Gastrocnemius medialis (tissue), 4 donors: ENCODE results near the gene ZNF674.

Experiments
- POLR2A ChIP-seq, 2 donors: fragments of 450-650 bp; IDR thresholded peaks; one replicate each; pipeline ENCODE4 v1.6.1; 2017; ENCODE audit warnings: antibody characterized with exemption in 2 of 2, mild to moderate bottlenecking in 2 of 2, moderate library complexity in 2 of 2
- TF ChIP-seq, protein P1 (sequence below), 5 experiments: fragments of 450-650 bp in 3 of 5; fragments of 200-600 bp in 2 of 5; sonication (generic) in 2 of 5; IDR thresholded peaks in 4 of 5; conservative IDR thresholded peaks in 1 of 5; 1 replicate in 4 of 5; 2 replicates in 1 of 5; pipeline ENCODE4 v1.5.1; 2016 to 2019; ENCODE audit warnings: antibody characterized with exemption in 5 of 5, mild to moderate bottlenecking in 3 of 5, moderate library complexity in 3 of 5

DNA sequence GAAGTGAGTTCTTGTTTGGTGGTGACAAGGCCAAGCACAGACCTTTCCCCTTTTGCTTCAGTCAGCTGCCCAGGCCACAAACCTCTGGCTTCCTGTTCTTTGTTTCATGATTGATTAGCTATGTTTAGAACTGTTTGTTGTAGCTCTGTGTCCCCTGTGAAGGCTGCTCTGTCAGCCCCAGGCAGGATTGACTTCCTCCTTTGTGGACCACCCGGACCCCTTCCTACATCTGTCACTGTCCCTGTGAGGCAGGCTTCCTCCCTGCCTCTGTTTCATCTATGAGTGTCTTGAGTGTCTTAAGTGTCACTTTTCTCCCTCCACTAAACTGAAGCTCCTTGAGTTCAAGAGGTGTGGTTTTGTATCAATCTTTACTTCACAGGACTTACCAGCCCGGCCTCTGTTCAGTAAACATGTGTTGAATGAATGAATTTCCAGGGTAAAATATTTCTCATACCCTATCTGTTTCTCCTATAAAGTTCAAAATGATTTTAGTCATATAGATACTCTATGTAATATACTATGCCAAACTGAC is 83.5 kb downstream of the ZNF674 start:
- TF ChIP-seq, protein P1, sequence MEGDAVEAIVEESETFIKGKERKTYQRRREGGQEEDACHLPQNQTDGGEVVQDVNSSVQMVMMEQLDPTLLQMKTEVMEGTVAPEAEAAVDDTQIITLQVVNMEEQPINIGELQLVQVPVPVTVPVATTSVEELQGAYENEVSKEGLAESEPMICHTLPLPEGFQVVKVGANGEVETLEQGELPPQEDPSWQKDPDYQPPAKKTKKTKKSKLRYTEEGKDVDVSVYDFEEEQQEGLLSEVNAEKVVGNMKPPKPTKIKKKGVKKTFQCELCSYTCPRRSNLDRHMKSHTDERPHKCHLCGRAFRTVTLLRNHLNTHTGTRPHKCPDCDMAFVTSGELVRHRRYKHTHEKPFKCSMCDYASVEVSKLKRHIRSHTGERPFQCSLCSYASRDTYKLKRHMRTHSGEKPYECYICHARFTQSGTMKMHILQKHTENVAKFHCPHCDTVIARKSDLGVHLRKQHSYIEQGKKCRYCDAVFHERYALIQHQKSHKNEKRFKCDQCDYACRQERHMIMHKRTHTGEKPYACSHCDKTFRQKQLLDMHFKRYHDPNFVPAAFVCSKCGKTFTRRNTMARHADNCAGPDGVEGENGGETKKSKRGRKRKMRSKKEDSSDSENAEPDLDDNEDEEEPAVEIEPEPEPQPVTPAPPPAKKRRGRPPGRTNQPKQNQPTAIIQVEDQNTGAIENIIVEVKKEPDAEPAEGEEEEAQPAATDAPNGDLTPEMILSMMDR (IDR thresholded peaks at IDR 0.05 in 4 of 5, conservative IDR thresholded peaks at IDR 0.05 in 1 of 5), result no peak
- TF ChIP-seq POLR2A (IDR thresholded peaks at IDR 0.05), result no peak
